Loucy (cell line): Measurements from ENCODE around the gene AHRR.

Experiments used
- CTCF ChIP-seq: fragments of 200-600 bp; sonication (generic); conservative IDR thresholded peaks from 2 replicates; pipeline ENCODE4 v1.5.1; 2014; ENCODE audit warnings: mild to moderate bottlenecking, antibody characterized with exemption, low read length
- EZH2phosphoT487 ChIP-seq: fragments of 200-600 bp; IDR thresholded peaks from 2 replicates; pipeline ENCODE4 v1.6.1; 2018; ENCODE audit warnings: antibody characterized with exemption, mild to moderate bottlenecking, moderate library complexity, borderline replicate concordance

- TF ChIP-seq CTCF = no peak
- TF ChIP-seq EZH2phosphoT487 = no peak
These were observed 107.4 kb downstream of the AHRR start for GRCh38 chr5:428754-429452.
